Thoracic aorta (tissue), 2 donors: ENCODE results near the gene TRPM3. TPM values are rescaled to one million over a fixed set of nuclear protein-coding genes. Genes with fewer than 3 reads are reported as not detected.
A peak's percentile ranks its signal among the peaks of the same experiment; 100 is the strongest.

ENCODE experiments used
- ATAC-seq: fragments of 150-250 bp; one replicate; pipeline ENCODE4 v1.8.0; 2017; ENCODE audit warnings: low read depth; ENCODE audit not compliant: insufficient number of reproducible peaks, low FRiP score
- DNase-seq: peaks from one replicate; pipeline ENCODE4 v3.0.0-alpha.2; 2020; ENCODE audit warnings: low spot score
- H3K27ac ChIP-seq, 2 donors: fragments of 200-600 bp; sonication (generic); 1 replicate in 1 of 2; 2 replicates in 1 of 2; pipeline ENCODE4 v1.5.1; 2016; ENCODE audit warnings: mild to moderate bottlenecking in 2 of 2, moderate library complexity in 2 of 2
- H3K27me3 ChIP-seq: fragments of 200-600 bp; sonication (generic); replicated peaks from 2 replicates; pipeline ENCODE4 v1.6.0; 2016; ENCODE audit warnings: mild to moderate bottlenecking; ENCODE audit not compliant: insufficient read depth
- H3K36me3 ChIP-seq: fragments of 200-600 bp; sonication (generic); one replicate; pipeline ENCODE4 v1.5.1; 2016
- H3K4me1 ChIP-seq, 2 donors: fragments of 200-600 bp; sonication (generic); 1 replicate in 1 of 2; 2 replicates in 1 of 2; pipeline versions ENCODE4 v1.5.1 to v1.6.0; 2016; ENCODE audit warnings: low read depth in 2 of 2, mild to moderate bottlenecking in 1 of 2; ENCODE audit not compliant: control insufficient read depth in 1 of 2
- H3K4me3 ChIP-seq: fragments of 200-600 bp; sonication (generic); 2 replicates; pipeline ENCODE4 v1.5.1; 2016; ENCODE audit warnings: mild to moderate bottlenecking
- H3K9me3 ChIP-seq: fragments of 200-600 bp; sonication (generic); 2 replicates; pipeline ENCODE4 v1.5.1; 2016
- total RNA-seq, 2 donors: library from RNA; depleted of rRNA; stranded (reverse); fragments of >200 nt; gene quantifications; one replicate each; pipeline versions ENCODE4 v1.1.0 to v1.2.3, GENCODE V29; 2016
- TF ChIP-seq, protein P1 (sequence below): fragments of 200-600 bp; sonication (generic); IDR thresholded peaks from one replicate; pipeline ENCODE4 v1.5.1; 2019; ENCODE audit warnings: antibody characterized with exemption

The TRPM3 gene
- total RNA-seq, 2 donors from 2014 or later: 2.1 to 5.0 TPM

DNA sequence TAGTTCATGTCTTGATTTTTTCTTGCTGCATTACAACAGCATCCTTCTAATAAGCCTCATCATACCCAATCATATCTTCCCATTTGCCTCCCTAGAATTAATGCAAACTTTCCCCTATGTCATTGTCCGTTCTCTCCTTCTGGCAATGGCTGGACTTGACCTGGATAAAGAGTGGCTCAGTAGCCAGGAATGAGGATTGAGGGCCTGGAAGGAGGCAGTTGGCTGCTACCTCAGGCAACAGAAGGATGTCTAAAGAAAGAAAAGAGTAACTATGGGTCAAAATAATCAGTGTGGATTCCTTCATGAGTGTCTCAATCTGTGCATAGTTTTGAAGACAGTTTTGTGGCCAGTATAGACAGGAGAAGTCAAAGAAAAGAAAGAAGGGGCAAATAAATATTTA is 209.6 kb downstream of the TRPM3 start:
- Histone ChIP-seq H3K27me3 (no peaks in the 10 kb centered on the region), H3K27ac (no peak overlapping the region), H3K4me1 (no peaks in the 10 kb centered on the region), H3K36me3 (no peaks in the 10 kb centered on the region), H3K4me3 (no peak overlapping the region), H3K9me3 (no peaks in the 10 kb centered on the region)
- ATAC-seq: no peak
- TF ChIP-seq, protein P1, sequence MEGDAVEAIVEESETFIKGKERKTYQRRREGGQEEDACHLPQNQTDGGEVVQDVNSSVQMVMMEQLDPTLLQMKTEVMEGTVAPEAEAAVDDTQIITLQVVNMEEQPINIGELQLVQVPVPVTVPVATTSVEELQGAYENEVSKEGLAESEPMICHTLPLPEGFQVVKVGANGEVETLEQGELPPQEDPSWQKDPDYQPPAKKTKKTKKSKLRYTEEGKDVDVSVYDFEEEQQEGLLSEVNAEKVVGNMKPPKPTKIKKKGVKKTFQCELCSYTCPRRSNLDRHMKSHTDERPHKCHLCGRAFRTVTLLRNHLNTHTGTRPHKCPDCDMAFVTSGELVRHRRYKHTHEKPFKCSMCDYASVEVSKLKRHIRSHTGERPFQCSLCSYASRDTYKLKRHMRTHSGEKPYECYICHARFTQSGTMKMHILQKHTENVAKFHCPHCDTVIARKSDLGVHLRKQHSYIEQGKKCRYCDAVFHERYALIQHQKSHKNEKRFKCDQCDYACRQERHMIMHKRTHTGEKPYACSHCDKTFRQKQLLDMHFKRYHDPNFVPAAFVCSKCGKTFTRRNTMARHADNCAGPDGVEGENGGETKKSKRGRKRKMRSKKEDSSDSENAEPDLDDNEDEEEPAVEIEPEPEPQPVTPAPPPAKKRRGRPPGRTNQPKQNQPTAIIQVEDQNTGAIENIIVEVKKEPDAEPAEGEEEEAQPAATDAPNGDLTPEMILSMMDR: no peak
- DNase-seq: no peak

DNA sequence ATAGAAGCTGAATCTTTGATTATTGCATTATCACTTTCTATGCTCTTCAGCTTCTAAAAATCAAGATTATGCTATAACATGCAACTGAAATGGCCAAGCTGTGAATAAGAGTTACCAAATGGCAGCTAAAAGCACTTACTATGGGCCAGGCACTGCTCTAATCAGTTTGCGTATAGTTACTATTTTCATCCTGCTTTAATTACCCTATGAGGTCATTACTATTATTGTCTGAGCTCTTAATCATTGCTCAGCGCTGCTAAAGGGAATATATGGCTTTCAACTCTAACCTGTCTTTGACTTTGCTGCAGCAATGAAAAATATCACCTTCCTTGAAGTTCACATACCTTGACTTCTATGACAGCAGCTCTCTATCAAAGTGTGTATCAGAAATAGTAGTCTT is 210.8 kb downstream of the TRPM3 start:
- TF ChIP-seq, protein P1: no peak
- Histone ChIP-seq H3K4me3 (no peak overlapping the region), H3K9me3 (no peaks in the 10 kb centered on the region), H3K27me3 (no peaks in the 10 kb centered on the region), H3K27ac (no peak overlapping the region), H3K36me3 (no peaks in the 10 kb centered on the region), H3K4me1 (no peaks in the 10 kb centered on the region)
- no peak for DNase-seq
- no peak for ATAC-seq

DNA sequence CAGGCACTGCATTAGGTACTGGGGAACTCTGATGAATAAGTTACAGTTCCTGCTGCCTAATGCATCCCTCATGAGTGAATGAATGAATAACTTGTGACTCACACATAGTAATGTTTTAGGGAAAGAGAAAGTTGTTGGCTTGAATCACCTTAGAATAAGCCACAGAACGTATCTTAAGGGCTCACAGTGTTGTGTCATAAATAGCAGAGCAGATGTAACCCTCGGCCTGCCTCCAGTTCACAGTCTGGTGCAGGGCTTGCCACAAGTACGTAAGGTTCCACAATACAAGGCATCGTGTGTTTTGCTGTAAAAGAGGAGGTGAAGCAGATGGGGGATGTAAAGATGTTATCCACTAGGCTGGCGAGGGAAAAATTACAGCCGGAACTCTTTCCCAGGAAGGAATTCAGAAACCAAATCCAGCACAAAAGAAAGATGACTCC is 218.7 kb downstream of the TRPM3 start:
- ATAC-seq (peak; percentile 73), DNase-seq (no peak)
- Histone ChIP-seq H3K27ac (peak overlapping the region in 1 of 2 donors; percentile 32), H3K36me3 (no peaks in the 10 kb centered on the region), H3K4me1 (no peaks in the 10 kb centered on the region), H3K4me3 (peak overlapping the region; percentile 64), H3K27me3 (no peaks in the 10 kb centered on the region), H3K9me3 (no peaks in the 10 kb centered on the region)
- TF ChIP-seq, protein P1: no peak

DNA sequence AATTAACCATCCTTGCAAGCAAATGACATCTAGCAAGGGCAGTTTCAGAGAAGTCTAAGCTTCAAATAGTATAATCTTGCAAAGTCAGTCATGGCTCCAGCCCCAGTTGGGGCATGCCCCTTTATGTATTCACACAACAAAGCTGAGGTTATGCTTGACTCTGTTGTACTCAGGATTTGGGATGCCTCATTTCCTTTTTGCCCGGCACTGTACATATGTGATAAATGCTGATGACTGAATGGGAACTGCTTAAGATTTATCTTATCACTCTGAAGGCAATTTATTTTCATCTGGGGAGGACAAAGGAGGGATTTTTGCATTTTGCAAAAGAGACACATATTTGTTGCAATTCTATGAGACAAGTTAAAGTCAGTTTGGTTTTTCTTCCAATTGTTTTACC is 219.2 kb downstream of the TRPM3 start:
- Histone ChIP-seq H3K4me3 (no peak overlapping the region), H3K9me3 (no peaks in the 10 kb centered on the region), H3K27me3 (no peaks in the 10 kb centered on the region), H3K27ac (no peak overlapping the region), H3K4me1 (no peaks in the 10 kb centered on the region), H3K36me3 (no peaks in the 10 kb centered on the region)
- TF ChIP-seq, protein P1: no peak
- ATAC-seq: no peak
- DNase-seq: no peak

DNA sequence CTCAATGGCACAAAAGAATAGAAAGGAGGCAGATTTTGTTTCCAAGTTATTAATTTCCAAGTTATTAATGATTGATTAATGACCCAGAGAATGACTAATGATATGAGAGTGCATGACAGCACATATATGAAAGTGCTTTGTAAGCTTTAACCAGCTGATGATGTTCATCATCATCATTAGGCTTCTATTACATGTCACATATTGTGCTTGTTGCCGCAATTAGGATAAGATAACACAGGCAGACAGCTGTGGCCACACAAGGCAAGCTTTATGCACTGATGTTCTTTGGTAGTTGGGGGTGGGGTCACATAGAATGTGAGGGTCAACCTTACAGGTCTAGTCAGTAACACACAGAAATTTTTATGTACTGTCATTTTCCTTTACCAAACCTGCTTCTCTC is 219.7 kb downstream of the TRPM3 start:
- Histone ChIP-seq H3K4me1 (no peaks in the 10 kb centered on the region), H3K27me3 (no peaks in the 10 kb centered on the region), H3K36me3 (no peaks in the 10 kb centered on the region), H3K27ac (no peak overlapping the region), H3K9me3 (no peaks in the 10 kb centered on the region), H3K4me3 (no peak overlapping the region)
- TF ChIP-seq, protein P1: no peak
- no peak for DNase-seq
- ATAC-seq: no peak
